Measurements from ENCODE around the gene IL18RAP.

The IL18RAP gene

GRCh38 chr2:102455061-102455670, 32.2 kb downstream of the IL18RAP start:
- Histone ChIP-seq H3K27me3 (ENCODE audit: insufficient read depth, low read length) (peaks cover 19% of the 10 kb centered on the region), H2AFZ (ENCODE audit: low read length, unreplicated experiment) (no peak overlapping the region), H3K4me1 (ENCODE audit: control insufficient read depth, insufficient read depth, low read length, unreplicated experiment) (no peaks in the 10 kb centered on the region), H3K79me2 (ENCODE audit: control insufficient read depth, insufficient read depth, low read length, unreplicated experiment) (no peaks in the 10 kb centered on the region), H3K36me3 (ENCODE audit: insufficient read depth, low read length) (no peaks in the 10 kb centered on the region), H3K4me3 (ENCODE audit: low read depth, low read length) (no peak overlapping the region), H3K27ac (ENCODE audit: low read depth, low read length) (no peak overlapping the region)

GRCh38 chr2:102460467-102460866, 37.5 kb downstream of the IL18RAP start:
- Histone ChIP-seq H3K36me3 (ENCODE audit: insufficient read depth, low read length) (no peaks in the 10 kb centered on the region), H3K27me3 (ENCODE audit: insufficient read depth, low read length) (peaks cover 67% of the 10 kb centered on the region), H3K27ac (ENCODE audit: low read depth, low read length) (no peak overlapping the region), H3K79me2 (ENCODE audit: control insufficient read depth, insufficient read depth, low read length, unreplicated experiment) (no peaks in the 10 kb centered on the region), H3K4me3 (ENCODE audit: low read depth, low read length) (no peak overlapping the region), H3K4me1 (ENCODE audit: control insufficient read depth, insufficient read depth, low read length, unreplicated experiment) (no peaks in the 10 kb centered on the region), H2AFZ (ENCODE audit: low read length, unreplicated experiment) (no peak overlapping the region)

GRCh38 chr2:102461188-102461587, 38.2 kb downstream of the IL18RAP start:
- H3K27me3 ChIP-seq (ENCODE audit: insufficient read depth, low read length): peaks cover 74% of the 10 kb centered on the region
- no peaks in the 10 kb centered on the region for H3K79me2 ChIP-seq (ENCODE audit: control insufficient read depth, insufficient read depth, low read length, unreplicated experiment)
- H3K4me3 ChIP-seq (ENCODE audit: low read depth, low read length): no peak overlapping the region
- H3K4me1 ChIP-seq (ENCODE audit: control insufficient read depth, insufficient read depth, low read length, unreplicated experiment): no peaks in the 10 kb centered on the region
- no peaks in the 10 kb centered on the region for H3K36me3 ChIP-seq (ENCODE audit: insufficient read depth, low read length)
- no peak overlapping the region for H2AFZ ChIP-seq (ENCODE audit: low read length, unreplicated experiment)
- H3K27ac ChIP-seq (ENCODE audit: low read depth, low read length): no peak overlapping the region

DNA sequence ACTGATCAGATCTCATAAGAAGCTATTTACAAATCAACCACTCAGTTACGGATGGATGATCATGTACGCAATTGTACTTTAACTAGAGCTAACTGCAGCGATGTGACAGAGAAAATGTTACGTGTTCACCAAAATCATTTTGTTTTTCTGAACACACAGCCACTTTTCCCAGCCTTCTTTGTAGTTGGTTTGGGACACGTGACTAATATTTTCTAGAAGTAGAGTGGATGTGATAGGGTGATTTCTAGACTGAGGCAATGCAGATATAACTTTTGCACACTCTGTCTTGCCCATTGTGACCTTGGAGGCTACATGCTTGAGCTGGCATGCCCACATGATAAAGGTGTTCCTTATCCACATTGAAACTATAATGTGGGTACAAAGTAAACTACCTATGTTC, 40.2 kb downstream of the IL18RAP start:
- no peak overlapping the region for H3K27ac ChIP-seq (ENCODE audit: low read depth, low read length)
- H3K27me3 ChIP-seq (ENCODE audit: insufficient read depth, low read length): peaks cover 94% of the 10 kb centered on the region
- H2AFZ ChIP-seq (ENCODE audit: low read length, unreplicated experiment): no peak overlapping the region
- no peaks in the 10 kb centered on the region for H3K36me3 ChIP-seq (ENCODE audit: insufficient read depth, low read length)
- no peak overlapping the region for H3K4me3 ChIP-seq (ENCODE audit: low read depth, low read length)
- H3K4me1 ChIP-seq (ENCODE audit: control insufficient read depth, insufficient read depth, low read length, unreplicated experiment): no peaks in the 10 kb centered on the region
- no peaks in the 10 kb centered on the region for H3K79me2 ChIP-seq (ENCODE audit: control insufficient read depth, insufficient read depth, low read length, unreplicated experiment)

- no peak overlapping the region for H3K4me3 ChIP-seq (ENCODE audit: low read depth, low read length)
- peaks cover 94% of the 10 kb centered on the region for H3K27me3 ChIP-seq (ENCODE audit: insufficient read depth, low read length)
- H2AFZ ChIP-seq (ENCODE audit: low read length, unreplicated experiment): no peak overlapping the region
- no peak overlapping the region for H3K27ac ChIP-seq (ENCODE audit: low read depth, low read length)
- H3K79me2 ChIP-seq (ENCODE audit: control insufficient read depth, insufficient read depth, low read length, unreplicated experiment): no peaks in the 10 kb centered on the region
- H3K4me1 ChIP-seq (ENCODE audit: control insufficient read depth, insufficient read depth, low read length, unreplicated experiment): no peaks in the 10 kb centered on the region
- H3K36me3 ChIP-seq (ENCODE audit: insufficient read depth, low read length): no peaks in the 10 kb centered on the region
Observed at GRCh38 chr2:102470168-102470567, 47.2 kb downstream of the IL18RAP start.

- H3K27ac ChIP-seq (ENCODE audit: low read depth, low read length): no peak within 1 kb of the TSS
- no peaks in the 10 kb centered on the region for H3K79me2 ChIP-seq (ENCODE audit: control insufficient read depth, insufficient read depth, low read length, unreplicated experiment)
- no peak within 1 kb of the TSS for H2AFZ ChIP-seq (ENCODE audit: low read length, unreplicated experiment)
- H3K4me1 ChIP-seq (ENCODE audit: control insufficient read depth, insufficient read depth, low read length, unreplicated experiment): no peaks in the 10 kb centered on the region
- H3K36me3 ChIP-seq (ENCODE audit: insufficient read depth, low read length): no peaks in the 10 kb centered on the region
- no peak within 1 kb of the TSS for H3K4me3 ChIP-seq (ENCODE audit: low read depth, low read length)
- H3K27me3 ChIP-seq (ENCODE audit: insufficient read depth, low read length): peaks cover 94% of the 10 kb centered on the region
Observed at GRCh38 chr2:102473020-102473419, 50.1 kb downstream of the IL18RAP start, which contains the start of gene SLC9A4. TSS of gene SLC9A4 (plus strand) at chr2:102473226. CDS start at chr2:102473760, 534 bp downstream.

DNA sequence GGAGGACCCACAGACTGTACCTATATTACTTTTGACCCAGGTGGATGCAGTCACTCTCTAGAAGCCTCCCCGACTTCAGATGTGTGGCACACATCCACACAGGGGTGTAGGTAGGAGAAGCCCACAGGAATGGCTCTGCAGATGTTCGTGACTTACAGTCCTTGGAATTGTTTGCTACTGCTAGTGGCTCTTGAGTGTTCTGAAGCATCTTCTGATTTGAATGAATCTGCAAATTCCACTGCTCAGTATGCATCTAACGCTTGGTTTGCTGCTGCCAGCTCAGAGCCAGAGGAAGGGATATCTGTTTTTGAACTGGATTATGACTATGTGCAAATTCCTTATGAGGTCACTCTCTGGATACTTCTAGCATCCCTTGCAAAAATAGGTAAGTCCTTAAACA, 50.7 kb downstream of the IL18RAP start:
- peaks cover 89% of the 10 kb centered on the region for H3K27me3 ChIP-seq (ENCODE audit: insufficient read depth, low read length)
- no peaks in the 10 kb centered on the region for H3K4me1 ChIP-seq (ENCODE audit: control insufficient read depth, insufficient read depth, low read length, unreplicated experiment)
- no peak overlapping the region for H2AFZ ChIP-seq (ENCODE audit: low read length, unreplicated experiment)
- no peak overlapping the region for H3K4me3 ChIP-seq (ENCODE audit: low read depth, low read length)
- no peaks in the 10 kb centered on the region for H3K79me2 ChIP-seq (ENCODE audit: control insufficient read depth, insufficient read depth, low read length, unreplicated experiment)
- H3K36me3 ChIP-seq (ENCODE audit: insufficient read depth, low read length): no peaks in the 10 kb centered on the region
- H3K27ac ChIP-seq (ENCODE audit: low read depth, low read length): no peak overlapping the region

DNA sequence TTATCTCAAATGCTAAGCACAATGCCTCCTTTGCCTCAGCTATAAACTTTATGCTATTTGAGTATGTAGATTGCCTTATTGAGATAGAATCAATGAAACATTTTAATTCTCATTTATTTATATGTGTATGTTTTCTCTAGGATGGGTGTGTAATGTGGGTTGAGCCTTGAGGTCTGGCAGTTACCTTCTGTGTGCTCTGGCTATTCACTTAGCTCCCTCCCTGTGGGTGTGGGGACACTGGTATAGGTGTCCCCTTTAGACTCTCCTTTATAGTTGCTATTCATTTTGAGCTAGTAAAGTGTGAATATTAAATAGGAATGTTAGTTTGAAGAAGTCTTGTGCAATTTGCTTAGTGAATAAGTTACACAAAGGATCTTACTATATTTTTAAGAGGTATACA, 51.8 kb downstream of the IL18RAP start:
- H3K4me3 ChIP-seq (ENCODE audit: low read depth, low read length): no peak overlapping the region
- H3K36me3 ChIP-seq (ENCODE audit: insufficient read depth, low read length): no peaks in the 10 kb centered on the region
- no peaks in the 10 kb centered on the region for H3K79me2 ChIP-seq (ENCODE audit: control insufficient read depth, insufficient read depth, low read length, unreplicated experiment)
- H3K27ac ChIP-seq (ENCODE audit: low read depth, low read length): no peak overlapping the region
- no peak overlapping the region for H2AFZ ChIP-seq (ENCODE audit: low read length, unreplicated experiment)
- no peaks in the 10 kb centered on the region for H3K4me1 ChIP-seq (ENCODE audit: control insufficient read depth, insufficient read depth, low read length, unreplicated experiment)
- H3K27me3 ChIP-seq (ENCODE audit: insufficient read depth, low read length): peaks cover 80% of the 10 kb centered on the region

GRCh38 chr2:102478686-102479470, 55.9 kb downstream of the IL18RAP start:
- no peaks in the 10 kb centered on the region for H3K36me3 ChIP-seq (ENCODE audit: insufficient read depth, low read length)
- no peaks in the 10 kb centered on the region for H3K79me2 ChIP-seq (ENCODE audit: control insufficient read depth, insufficient read depth, low read length, unreplicated experiment)
- H3K4me1 ChIP-seq (ENCODE audit: control insufficient read depth, insufficient read depth, low read length, unreplicated experiment): no peaks in the 10 kb centered on the region
- H2AFZ ChIP-seq (ENCODE audit: low read length, unreplicated experiment): no peak overlapping the region
- H3K27ac ChIP-seq (ENCODE audit: low read depth, low read length): no peak overlapping the region
- no peak overlapping the region for H3K4me3 ChIP-seq (ENCODE audit: low read depth, low read length)
- H3K27me3 ChIP-seq (ENCODE audit: insufficient read depth, low read length): peaks cover 45% of the 10 kb centered on the region

- H3K4me1 ChIP-seq (ENCODE audit: control insufficient read depth, insufficient read depth, low read length, unreplicated experiment): no peaks in the 10 kb centered on the region
- peaks cover 31% of the 10 kb centered on the region for H3K27me3 ChIP-seq (ENCODE audit: insufficient read depth, low read length)
- H3K27ac ChIP-seq (ENCODE audit: low read depth, low read length): no peak overlapping the region
- no peaks in the 10 kb centered on the region for H3K36me3 ChIP-seq (ENCODE audit: insufficient read depth, low read length)
- no peaks in the 10 kb centered on the region for H3K79me2 ChIP-seq (ENCODE audit: control insufficient read depth, insufficient read depth, low read length, unreplicated experiment)
- no peak overlapping the region for H2AFZ ChIP-seq (ENCODE audit: low read length, unreplicated experiment)
- H3K4me3 ChIP-seq (ENCODE audit: low read depth, low read length): no peak overlapping the region
Observed at GRCh38 chr2:102480285-102481195, 57.6 kb downstream of the IL18RAP start.
